ENCODE results near the gene BMX. TPM values are rescaled to one million over a fixed set of nuclear protein-coding genes. Genes with fewer than 3 reads are reported as not detected.

Gene BMX
- polyA plus RNA-seq (2013, experiment 1 of 2; ENCODE audit: insufficient read length): not detected
- polyA plus RNA-seq (2013, experiment 2 of 2; ENCODE audit: insufficient read length): not detected

DNA sequence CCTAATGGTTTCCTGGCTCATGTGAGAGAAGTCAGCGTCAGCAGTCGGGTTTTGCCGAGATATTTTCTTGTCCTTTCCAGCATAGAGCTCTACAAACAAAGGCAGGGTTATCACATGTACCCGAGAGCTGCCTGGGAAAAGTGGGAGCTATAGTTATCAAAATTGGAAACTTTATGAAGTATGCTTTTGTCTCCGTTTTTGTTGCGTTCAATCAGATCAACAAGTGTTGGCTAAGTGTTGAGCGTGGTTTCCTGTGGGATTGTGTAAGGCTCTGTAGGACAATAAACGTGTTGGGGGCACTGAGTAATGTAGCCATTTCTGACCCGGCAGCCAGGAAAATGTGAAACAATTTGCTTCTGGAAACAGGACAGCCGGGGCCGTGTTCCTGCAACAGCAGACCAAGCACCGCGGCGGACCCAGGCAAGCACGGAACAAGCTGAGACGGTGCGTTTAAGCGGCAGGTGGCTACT, at the start of gene BMX:
BMX (plus strand) TSS at position 311 of the 470 bp plus-strand sequence. CDS start 7,547 bp downstream, outside the sequence.
- no peak for DNase-seq

DNA sequence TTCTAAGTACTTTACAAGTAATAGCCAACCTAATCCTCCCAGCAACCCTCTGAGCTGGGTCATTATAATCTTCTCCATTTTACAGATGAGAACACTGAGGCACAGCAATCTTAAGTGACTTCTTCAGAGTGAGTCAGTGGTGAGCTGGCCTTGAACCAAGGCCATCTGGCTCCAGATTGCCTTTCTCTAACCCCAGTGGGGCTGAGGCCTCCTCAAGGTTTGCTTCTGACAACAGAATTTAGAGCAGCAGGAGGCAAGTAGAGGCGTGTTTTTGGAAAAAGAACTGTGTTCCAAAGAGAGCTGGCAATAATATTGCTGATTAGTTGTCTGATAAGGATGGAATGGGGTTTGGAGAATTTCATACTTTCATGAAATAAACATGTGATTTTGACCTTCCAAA, 48.7 kb upstream of the BMX start:
- no peak for DNase-seq

DNA sequence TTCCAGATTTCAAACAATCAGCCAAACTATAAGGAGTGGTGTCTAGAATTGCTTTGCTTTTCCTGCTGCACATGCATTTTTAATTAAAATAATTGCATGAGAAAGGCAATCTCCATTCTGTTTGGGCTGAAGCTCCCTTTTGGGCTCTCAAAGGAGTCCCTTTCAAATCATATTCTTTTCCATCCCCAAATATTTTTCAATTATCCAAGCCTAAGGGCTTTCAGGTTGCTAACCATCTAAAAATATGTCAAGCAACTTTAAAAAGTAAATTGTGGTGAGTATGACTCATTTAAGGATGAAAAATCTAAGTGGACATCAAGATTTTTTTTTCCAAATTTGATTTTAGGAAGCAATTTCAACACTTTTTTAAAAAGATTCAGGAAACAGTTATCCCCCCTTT, 35.9 kb upstream of the BMX start:
- DNase-seq: no peak

DNA sequence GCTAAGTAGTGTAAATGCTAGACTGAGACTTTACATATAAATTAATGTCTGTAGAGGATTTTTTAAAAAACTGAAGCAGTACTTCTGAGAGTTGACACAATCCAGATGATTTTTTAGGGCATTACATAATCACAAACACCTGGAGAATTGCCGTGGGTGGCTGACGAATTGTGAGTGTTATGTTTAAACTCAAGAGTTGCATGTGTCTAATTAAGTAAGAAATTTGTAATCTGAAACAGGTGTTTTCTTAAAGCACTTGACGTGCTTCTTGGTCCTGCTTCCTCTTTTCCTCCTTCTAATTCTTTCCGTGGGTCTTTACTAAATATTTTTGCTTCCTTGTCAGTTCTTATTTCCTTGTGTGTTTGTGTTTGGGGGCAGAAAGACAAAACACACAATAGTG, 35.3 kb upstream of the BMX start:
- no peak for DNase-seq

DNA sequence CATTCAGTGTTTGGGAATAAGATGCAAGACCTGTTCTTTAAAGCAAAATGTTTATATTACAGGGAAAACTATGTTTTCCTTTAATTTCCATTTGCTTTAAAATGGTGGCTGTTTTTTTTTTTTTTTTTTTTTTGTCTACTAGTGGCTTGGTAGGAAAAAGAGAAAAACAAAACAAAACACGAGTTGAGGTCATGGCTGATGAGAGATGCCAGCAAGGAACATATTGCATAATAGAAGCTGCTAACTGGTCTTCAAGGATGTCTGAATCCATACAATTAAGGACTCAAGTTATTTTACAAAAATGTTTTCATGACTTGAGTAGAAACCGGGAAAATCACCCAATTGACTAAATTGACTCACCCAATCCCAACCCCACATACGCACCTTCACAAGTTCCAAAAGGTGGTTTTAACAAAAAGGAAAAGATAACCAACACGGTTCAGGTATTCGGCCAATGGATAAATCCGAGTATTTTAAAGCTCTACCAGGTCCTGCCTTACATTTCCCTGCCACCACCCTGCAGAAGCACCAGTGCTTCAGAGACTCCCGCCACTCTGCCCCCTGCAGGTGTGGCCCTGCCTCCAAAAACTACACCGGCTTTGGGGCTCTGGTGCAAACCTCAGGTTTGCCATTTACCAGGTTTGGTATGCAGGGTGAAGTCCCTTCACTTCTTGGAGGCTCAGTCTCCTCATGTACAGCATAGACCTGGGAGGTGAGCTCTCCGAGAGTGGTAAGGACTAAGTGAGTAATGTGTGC, 34.5 kb upstream of the BMX start:
- no peak for DNase-seq

DNA sequence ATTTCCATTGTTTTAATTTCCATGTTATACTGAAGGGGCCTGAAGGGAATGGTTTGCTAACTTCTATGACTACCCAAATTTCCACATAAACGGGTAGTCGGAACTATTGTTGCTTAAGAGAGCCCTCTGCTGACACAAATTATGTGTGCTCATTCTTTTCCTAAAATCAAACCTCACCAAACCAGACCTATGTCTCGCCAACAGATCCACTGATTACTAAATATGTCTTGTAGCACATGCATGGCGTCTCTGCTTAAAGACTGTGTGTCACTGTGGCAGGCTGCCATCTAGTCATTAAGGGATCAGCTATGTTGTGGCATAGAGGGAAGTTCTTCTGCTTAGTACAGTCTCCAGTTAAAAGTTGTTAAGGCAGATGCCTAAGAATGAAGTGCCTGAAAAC, 32.6 kb upstream of the BMX start:
- peak; percentile 43 for DNase-seq

DNA sequence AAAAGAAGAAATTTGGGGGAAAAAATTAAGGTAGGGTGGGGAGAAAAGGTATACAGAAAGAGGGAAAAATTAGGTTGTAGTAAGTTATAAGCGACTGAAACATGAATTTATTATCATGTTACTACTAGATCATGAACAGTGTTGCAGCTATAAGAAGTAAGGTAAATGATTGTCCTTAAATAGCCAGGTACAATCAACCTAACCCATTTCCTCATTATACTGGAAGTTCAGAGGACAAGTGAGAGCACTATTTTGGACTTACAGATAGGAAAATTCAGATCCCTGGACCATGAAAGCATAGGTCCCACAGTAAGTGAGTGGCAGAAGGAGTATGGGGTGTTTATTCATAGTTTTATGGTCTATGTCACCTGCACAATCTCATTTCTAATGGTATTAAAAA, 31.0 kb upstream of the BMX start:
- no peak for DNase-seq

DNA sequence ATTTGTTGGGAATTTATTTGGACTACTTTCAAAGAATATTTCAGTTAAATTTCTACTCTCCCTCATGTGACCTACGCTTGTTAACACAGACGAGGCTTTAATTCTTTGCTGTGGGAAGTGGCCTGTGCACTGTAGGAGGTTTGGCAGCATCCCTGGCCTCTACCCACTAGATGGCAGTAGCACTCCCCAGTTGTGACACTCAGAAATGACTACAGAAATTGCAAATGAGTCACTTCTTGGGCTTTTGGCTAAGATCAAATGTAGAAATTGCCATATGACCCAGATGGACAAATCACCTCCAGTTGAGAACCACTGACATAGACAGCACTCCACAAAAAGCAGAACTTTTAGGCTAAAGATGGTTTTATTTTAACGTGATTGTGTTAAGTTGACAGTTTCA, 29.6 kb upstream of the BMX start:
- peak; percentile 49 for DNase-seq

DNA sequence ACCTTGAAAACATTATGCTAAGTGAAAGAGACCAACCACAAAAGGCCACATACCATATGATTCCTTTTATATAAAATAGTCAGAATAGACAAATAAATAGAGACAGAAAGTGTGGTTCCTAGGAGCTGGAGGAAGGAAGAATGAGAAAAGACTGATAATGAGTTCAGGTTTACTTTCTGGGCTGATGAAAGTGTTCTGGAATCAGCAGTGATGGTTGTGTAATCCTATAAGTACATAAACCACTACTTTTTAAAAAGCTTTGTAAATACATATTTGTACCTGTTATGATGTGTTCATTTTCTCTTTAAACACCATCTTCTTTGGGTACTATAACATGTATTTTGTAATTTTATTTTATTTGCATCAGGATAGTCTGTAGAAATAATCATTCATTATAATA, 28.1 kb upstream of the BMX start:
- no peak for DNase-seq

DNA sequence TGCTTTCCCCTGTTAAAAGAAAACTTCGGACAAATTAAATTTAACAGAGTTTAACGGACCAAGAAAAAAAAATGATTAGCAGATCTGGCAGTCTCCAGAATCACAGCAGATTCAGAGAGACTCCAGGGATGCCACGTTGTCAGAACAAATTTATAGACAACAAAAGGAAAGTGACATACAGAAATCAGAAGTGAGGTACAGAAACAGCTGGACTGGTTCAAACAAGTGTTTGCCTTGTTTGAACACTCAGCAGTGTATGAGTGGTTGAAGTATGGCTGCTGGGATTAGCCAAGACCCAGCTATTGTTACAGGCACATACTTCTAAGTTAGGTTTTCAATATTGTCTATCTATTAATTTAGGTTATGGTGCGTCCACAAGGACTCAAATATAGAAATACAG, 26.6 kb upstream of the BMX start:
- DNase-seq: no peak

DNA sequence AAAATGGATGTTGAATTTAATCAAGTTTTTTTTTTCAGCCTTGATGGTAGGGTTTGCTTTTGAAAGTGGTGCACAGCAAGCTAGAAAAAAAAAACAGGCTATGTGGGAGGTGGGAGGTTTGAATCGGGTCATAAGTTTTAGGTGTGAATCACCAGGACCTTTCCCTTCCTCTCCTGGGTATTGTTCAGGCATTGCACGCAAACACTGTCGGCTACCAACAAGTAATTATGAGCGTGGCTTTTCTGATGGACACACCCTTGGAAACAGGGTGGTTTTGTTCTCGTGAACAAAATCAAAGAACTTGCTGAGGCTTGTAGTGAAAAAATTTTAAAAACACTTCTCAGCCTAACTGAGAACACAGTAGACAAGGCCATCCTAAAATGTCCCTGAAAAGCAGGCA, 25.6 kb upstream of the BMX start:
- DNase-seq: peak; percentile 11

DNA sequence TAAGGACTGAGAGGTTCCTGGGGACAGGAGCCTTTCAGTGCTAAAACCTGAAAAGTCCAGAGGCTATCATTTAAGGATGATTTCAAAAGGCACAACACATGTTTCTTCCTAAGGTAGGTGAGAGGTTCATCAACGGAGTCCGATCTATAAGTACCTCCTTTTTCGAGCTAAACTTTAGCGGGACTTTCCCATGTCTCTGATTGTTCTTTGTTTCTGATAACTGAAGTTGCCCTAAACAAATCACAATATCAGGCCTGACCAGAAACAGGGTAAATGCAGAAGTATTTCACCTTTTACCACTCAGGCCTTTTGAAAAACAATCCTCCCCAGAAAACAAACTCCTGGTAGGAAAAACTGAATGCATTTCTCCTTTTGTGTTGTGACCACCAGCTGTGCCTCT, 25.1 kb upstream of the BMX start:
- DNase-seq: no peak

DNA sequence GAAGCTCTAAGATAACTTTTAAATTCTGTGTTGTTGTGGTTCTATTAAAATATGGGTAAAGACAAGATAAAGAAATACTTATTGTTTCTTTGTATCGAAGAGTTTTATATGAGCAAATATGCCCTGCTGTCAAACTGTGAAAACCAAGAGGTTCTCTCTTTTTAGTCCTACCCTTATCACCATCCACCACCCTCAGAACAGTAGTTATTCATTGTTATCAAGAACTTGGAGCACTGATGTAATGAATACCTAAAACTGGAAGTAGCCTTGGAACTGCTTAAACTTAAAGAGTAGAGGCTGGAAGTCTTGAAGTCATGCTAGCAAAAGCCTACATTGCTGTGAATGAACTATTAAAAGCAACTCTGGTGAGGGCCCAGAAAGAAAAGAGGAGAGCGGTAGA, 16.7 kb upstream of the BMX start:
- no peak for DNase-seq

DNA sequence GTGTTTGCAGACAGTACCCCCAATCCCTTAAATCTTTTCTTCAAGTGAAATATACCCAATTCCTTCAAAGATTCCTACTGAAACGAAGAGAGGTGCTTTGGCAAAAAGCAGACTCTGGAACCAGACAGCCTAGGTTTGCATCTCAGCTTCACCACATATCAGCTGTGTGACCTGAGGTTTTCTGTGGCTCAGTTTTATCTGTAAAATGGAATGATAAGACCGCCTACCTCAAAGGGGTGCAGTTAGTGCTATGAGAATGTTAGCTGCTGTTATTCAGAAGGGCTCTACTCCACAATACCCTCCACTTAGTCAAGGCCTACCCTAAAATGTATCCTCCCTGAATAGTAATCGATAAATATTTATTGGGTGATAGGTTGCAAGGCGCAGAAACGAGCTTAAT, 8.1 kb upstream of the BMX start:
- DNase-seq: no peak

DNA sequence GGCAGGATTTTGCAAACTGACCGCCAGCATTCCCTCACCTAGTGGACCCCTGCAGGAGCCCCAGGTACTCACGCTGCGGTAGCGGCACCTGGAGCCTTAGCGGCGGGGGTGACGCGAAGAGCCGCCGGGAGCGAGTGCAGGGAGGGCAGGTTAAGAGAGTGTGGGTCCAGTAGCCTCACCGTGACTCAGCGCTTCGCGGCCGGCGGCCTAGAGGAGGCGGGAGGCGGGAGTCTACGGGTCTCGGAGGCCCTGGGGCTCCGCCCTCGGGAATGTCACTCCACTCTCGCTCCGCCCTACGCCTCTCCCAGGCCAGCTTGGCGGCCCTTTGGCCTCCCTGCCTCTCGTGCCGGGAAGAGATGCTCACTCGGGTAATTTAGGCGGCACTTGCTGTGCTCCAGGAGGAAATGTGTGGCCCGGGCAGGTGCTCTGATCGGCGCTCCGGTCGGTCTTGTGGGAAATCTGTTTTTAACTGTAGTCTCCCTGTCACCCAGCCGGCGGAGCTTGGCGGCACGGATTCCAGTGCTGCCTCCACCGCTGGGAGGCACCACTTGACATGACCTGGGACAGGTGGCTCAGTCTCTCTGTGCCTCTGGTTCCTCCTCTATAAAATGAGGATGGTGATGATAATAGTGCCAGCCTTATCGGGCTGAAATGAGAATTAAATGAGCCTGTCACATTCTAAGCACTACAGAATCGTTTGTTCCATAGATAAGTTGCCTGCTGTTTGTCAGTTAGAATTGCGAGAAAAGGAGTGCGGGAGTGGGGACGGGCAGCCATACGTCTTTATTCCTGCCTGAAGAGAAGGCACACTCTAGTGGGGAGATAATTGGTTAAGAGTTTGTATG, 7.3 kb upstream of the BMX start, which contains the start of gene PIR:
PIR (minus strand) TSS at position 216 of the 845 bp plus-strand sequence. CDS start 2,076 bp downstream, outside the sequence.
- DNase-seq: peak; percentile 84

DNA sequence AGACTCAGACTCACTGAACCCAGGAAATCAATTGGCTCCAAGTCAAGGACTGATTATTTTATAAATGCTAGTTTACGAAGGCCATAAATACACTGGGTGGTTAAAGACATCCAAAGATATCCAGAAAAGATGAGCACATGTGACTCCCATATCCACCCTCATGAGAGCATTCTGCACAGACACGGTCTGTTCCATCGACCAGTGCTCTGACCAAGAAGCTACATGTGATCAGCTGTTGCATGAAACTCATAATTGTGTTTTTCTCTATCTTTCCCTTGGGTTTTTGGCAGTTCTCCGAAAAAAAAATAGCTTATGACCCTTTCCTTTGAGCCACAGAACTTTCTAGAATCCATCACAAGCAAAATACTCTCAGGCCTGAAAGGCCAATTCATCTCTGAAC, 4.8 kb upstream of the BMX start:
- DNase-seq: no peak

DNA sequence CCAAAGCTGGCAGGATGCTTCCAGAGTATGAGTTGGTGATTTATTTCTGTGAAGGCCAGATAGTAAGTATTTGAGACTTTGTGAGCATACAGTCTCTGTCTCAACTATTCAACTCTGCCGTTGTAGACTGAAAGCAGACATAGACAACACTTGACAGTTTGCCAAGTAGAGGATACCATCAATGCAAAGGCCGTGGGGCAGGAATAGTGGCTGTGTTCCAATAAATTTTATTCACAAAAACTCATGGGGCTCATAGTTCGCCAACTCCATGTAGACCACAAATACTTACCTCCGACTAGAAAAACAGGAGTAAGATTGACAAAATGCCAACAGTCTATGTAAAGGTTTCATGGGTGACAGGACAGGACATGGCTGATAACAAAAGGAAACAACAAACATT, 3.8 kb upstream of the BMX start:
- no peak for DNase-seq

DNA sequence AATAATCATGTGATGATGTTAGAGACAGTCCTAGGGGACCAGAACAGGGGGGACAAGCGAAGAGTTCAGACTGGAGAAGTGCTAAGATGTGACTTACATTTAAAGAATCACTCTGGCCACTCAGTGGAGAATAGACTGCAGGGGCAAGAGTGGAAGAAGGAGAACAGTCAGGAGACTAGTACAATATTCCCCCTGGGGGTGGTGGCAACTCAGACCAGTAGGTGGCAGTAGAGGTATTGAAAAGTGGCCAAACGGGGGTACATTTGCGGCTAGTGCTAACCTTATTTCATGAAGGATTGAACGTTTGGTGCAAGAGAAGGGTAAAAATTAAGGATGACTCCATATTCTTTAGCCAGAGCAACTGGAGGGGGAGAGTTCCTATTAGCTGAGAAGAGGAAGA, 2.7 kb upstream of the BMX start:
- DNase-seq: peak; percentile 31

DNA sequence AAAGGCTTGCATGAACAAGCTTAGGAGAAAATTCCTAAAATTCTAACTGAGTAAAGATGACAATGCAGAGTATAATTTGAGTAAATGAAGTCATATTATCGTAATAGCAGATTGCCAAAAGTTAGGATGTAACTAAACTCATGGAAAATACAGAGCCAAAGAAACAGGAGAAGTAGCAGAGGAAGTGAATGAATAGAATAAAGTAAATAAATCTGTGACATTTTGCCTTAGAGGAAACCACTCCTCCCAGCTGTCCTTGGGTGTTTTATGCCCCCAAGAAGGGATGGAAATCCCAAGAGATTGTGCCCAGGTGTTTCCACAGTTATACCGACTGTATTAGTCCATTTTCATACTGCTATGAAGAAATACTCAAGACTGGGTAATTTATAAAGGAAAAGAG, 1.9 kb upstream of the BMX start:
- no peak for DNase-seq

DNA sequence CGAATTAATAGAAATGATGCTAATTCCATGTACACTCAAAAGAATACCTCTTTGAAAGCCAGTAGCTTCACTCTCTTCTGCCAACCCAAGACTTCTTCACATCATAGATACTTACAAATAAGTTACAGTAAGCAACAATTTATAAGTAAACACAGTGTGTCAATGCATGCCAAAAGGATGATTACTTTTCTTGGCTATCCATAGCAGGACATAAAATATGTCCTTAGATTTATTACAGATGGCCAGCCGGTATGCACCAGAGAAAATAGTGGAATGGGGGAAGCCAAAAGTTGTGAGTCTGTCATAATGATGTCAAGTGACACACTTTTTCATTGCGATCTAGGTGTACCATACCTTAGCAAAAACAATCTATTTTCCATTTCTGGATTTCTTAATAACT, 631 bp upstream of the BMX start:
- no peak for DNase-seq

DNA sequence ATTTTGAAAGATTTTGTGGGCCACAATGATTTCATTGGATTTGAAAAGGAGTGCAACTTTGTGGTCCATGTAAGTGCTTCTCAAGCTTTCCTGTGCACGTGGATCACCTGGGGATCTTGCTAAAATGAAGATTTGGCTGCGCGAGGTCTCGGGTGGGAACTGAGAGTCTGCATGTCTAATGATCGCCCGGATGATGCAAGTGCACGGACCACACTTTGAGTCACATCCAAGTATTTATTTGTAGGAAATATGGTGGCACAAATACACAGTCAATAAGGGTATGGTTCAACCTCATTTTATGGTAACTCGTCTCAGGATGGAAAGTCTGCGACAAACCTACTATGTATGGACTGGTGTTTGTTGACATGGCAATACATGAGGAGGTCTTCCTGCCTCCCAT, 899 bp downstream of the BMX start:
- no peak for DNase-seq

DNA sequence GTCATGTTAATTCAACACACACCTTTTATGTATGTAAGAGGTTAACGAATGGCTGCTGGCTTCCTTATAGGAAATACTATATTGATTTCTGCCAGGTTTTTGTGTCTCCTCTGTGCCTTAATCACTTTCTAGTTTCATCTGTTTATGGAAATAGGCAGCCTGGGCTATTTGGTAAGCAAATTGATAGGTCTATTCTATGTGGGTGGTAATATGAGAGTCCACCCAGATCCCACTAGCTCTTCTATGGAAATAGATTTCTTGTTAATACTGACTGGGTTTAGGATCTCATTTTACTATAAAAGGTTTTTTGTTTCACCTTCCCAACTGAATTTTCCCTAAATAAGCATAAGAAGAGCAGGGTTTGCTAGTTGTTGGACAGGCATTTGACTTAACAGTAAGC, 4.1 kb downstream of the BMX start:
- no peak for DNase-seq

DNA sequence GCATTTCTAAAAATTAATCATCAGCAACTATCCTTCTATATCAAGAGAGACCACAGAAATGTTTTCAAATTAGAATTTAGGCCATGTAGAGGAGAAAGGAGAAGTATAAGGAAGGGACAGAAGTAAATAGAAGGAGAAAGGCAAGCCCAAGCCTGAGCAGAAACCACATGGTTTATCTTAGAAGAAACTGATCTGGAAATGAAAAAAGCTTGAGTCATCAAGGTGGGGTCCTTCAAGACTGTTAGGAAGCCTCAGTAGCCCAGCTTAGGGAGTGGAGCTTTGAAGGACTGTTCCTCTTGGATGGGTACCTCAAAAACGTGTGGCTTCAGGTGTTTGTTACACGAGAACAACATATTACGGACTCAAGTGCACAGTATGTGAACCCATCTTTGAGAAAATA, 4.5 kb downstream of the BMX start:
- DNase-seq: no peak

DNA sequence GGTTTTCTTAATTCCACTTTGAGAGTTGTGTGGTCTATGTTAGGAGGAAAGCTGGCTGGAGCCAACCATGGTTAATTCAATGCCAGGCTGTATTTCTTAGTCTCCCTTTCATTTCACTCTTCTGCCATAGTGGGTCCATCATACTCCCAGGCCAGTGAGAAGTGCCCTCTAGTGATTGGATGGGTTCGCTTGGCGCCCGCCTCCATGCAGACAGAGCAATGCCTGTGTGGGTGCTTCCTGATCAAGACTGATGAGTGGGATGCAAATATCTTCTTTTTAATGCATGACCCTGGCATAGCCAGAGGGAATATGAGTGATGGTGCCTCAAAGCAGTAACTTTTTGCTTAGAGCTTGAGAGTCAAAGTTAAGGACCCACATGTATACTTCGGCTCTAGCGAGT, 6.4 kb downstream of the BMX start:
- no peak for DNase-seq
